ACC112 (cell line): Measurements from ENCODE around the gene CAPN13.
"Not testable (repeated sequence)": the region's sequence is repeated elsewhere in the genome, so short reads cannot be mapped to it uniquely, and the experiment has no call there.

Experiments used
- H2AFZ ChIP-seq: fragments of 200-600 bp; sonication (generic); one replicate; pipeline ENCODE4 v1.6.0; 2017; ENCODE audit warnings: antibody characterized with exemption, low read length; ENCODE audit not compliant: unreplicated experiment
- H3K27ac ChIP-seq: fragments of 200-600 bp; sonication (generic); 2 replicates; pipeline ENCODE4 v1.5.1; 2014; ENCODE audit warnings: low read depth, mild to moderate bottlenecking, antibody characterized with exemption, low read length, moderate library complexity
- H3K27me3 ChIP-seq: fragments of 200-600 bp; sonication (generic); 2 replicates; pipeline ENCODE4 v1.6.1; 2014; ENCODE audit warnings: mild to moderate bottlenecking, antibody characterized with exemption, low read length, moderate library complexity, mixed read lengths; ENCODE audit not compliant: insufficient read depth
- H3K36me3 ChIP-seq: fragments of 200-600 bp; sonication (generic); 2 replicates; pipeline ENCODE4 v1.6.1; 2016; ENCODE audit warnings: mild to moderate bottlenecking, antibody characterized with exemption, low read length, moderate library complexity, mixed read lengths; ENCODE audit not compliant: insufficient read depth
- H3K4me1 ChIP-seq: fragments of 200-600 bp; sonication (generic); one replicate; pipeline ENCODE4 v1.6.1; 2016; ENCODE audit warnings: low read length, mixed read lengths; ENCODE audit not compliant: insufficient read depth, unreplicated experiment, control insufficient read depth
- H3K4me3 ChIP-seq: fragments of 200-600 bp; sonication (generic); 2 replicates; pipeline ENCODE4 v1.5.1; 2014; ENCODE audit warnings: mild to moderate bottlenecking, low read depth, low read length
- H3K79me2 ChIP-seq: fragments of 200-600 bp; sonication (generic); one replicate; pipeline ENCODE4 v1.6.0; 2016; ENCODE audit warnings: low read length; ENCODE audit not compliant: control insufficient read depth, unreplicated experiment, insufficient read depth

The CAPN13 gene

DNA sequence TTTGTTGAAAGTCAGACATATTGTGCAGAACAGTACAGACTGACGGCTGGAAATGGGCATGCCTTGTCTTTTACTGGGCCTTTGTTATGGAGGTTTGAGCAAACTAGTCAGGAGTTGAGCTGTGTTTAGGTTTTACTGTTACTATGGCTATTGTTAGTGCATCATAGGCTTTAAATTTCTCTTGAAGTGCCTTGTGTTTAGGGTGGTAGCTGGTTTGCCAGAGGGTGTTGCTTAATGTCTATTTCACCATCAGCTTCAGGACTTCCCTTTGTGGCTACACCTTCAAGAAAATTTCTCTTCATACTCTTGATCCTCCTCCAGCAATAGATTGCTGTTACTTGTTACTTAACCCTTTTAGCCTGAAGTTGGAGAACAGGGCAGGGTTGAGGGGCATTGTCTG is 104.6 kb downstream of the CAPN13 start:
- Histone ChIP-seq H3K4me1 (no peaks in the 10 kb centered on the region), H3K4me3 (no peak overlapping the region), H3K79me2 (no peaks in the 10 kb centered on the region), H3K36me3 (no peaks in the 10 kb centered on the region), H2AFZ (no peak overlapping the region), H3K27ac (no peak overlapping the region), H3K27me3 (peaks cover 14% of the 10 kb centered on the region; the same call in 1 of the 2 replicates)

DNA sequence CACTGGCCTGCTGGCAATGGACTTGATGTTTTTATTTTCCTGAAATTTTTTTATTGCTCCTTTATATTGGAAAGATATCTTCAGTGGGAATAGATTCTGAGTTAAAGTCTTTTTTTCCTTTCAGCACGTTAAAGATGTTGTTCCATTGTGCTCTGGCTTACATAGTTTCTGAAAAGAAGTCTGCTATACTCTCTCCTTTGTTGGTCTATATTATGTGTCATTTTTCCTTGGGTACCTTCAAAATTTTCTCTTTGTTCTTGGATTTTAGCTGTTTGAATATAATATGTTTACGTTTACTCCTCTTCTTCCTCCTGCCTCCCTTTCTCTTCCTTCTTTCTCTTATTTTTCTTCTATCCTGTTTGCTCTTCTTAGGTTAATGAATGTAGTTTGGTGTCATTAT is 105.5 kb downstream of the CAPN13 start:
- H3K79me2 ChIP-seq = no peaks in the 10 kb centered on the region
- peaks cover 14% of the 10 kb centered on the region; the same call in 1 of the 2 replicates for H3K27me3 ChIP-seq
- H3K4me3 ChIP-seq = no peak overlapping the region
- H3K36me3 ChIP-seq = no peaks in the 10 kb centered on the region
- no peak overlapping the region for H3K27ac ChIP-seq
- no peak overlapping the region for H2AFZ ChIP-seq
- no peaks in the 10 kb centered on the region for H3K4me1 ChIP-seq

DNA sequence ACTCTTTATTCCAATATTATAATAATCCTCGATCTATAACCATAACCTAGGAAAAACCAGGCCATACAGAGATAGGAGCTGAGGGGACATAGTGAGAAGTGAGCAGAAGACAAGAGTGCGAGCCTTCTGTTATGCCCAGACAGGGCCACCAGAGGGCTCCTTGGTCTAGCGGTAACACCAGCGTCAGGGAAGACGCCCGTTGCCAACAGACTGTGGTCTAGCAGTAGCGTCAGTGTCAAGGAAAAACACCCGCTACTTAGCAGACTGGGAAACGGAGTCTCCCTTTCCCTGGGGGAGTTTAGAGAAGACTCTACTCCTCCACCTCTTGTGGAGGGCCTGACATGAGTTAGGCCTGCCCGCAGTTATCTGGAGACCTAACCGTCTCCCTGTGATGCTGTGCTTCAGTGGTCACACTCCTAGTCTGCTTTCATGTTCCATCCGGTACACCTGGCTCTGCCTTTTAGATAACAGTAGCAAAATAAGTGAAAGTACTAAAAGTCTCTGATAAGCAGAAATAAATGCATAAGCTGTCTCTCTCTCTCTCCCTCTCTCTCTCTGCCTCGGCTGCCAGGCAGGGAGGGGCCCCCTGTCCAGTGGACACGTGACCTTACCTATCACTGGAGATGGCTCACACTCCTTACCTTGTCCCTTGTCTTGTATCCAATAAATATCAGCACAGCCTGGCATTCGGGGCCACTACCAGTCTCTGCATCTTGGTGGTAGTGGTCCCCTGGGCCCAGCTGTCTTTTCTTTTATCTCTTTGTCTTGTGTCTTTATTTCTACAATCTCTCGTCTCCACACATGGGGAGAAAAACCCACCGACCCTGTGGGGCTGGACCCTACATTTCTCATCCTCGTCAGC is 109.8 kb downstream of the CAPN13 start:
- H3K79me2 ChIP-seq, H3K36me3 ChIP-seq, H3K27ac ChIP-seq, H3K4me1 ChIP-seq, H2AFZ ChIP-seq, H3K4me3 ChIP-seq: not testable (repeated sequence)
- H3K27me3 ChIP-seq = peaks cover 30% of the 10 kb centered on the region; the same call in 1 of the 2 replicates

DNA sequence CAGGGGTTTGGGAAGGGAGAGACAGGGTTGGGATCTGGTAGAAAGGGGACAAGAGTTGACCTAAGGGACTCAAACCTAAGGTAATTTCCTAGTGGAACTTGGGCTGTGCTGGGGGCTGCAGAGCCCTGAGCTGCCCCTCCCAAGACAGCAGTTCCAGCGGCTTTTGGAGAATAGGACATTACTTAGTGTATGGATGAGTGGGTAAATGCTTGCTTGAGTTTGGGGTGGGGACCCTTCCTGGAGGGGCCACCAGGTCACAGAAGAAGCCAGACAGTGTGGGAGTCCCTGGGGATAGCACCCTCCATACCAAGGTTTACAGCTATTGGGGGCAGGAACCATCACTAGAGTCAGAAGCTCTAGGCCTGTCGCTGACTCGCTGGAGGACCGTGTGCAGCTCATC is 111.5 kb downstream of the CAPN13 start:
- no peak overlapping the region for H2AFZ ChIP-seq
- H3K4me3 ChIP-seq = no peak overlapping the region
- no peak overlapping the region for H3K27ac ChIP-seq
- no peaks in the 10 kb centered on the region for H3K79me2 ChIP-seq
- H3K36me3 ChIP-seq = no peaks in the 10 kb centered on the region
- peaks cover 24% of the 10 kb centered on the region; the same call in 1 of the 2 replicates for H3K27me3 ChIP-seq
- H3K4me1 ChIP-seq = no peaks in the 10 kb centered on the region

DNA sequence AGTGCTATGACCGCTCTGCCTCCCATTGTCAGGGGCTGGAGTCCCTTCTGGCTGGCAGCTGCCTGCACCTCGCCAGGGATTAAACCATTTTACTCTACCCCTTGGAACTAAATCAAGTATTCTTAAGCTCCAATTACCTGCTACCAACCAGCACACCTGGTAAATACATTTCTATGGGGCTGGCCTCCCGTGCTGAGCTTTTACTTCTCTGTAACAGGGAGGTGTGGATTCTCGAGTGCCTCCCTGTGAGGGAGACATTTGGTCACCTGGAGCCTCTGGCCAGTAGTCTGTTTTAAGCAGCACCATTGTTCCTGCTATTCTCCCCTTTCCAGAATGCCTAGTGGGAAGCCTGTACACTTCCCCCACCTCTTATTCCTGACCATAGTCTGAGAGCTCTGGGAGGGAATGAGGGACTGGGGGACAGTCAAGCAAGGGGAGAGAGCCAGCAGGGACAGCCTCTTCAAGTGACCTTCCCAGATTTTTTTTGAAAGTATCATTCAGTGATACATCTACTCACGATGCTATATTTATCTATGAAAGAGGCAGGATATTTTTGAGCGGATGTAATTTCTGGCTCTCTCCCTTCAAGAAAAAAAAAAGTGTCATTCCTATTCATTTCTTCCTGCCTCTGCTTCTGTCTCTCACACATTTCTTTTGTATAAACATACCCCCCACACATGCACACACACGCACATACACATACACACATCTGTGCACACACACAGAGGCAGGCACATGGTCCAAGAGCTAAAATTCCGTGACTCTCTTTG is 112.8 kb downstream of the CAPN13 start:
- H2AFZ ChIP-seq = no peak overlapping the region
- H3K79me2 ChIP-seq = no peaks in the 10 kb centered on the region
- no peak overlapping the region for H3K27ac ChIP-seq
- H3K4me1 ChIP-seq = no peaks in the 10 kb centered on the region
- H3K4me3 ChIP-seq = no peak overlapping the region
- no peaks in the 10 kb centered on the region for H3K36me3 ChIP-seq
- H3K27me3 ChIP-seq = peaks cover 24% of the 10 kb centered on the region; the same call in 1 of the 2 replicates

DNA sequence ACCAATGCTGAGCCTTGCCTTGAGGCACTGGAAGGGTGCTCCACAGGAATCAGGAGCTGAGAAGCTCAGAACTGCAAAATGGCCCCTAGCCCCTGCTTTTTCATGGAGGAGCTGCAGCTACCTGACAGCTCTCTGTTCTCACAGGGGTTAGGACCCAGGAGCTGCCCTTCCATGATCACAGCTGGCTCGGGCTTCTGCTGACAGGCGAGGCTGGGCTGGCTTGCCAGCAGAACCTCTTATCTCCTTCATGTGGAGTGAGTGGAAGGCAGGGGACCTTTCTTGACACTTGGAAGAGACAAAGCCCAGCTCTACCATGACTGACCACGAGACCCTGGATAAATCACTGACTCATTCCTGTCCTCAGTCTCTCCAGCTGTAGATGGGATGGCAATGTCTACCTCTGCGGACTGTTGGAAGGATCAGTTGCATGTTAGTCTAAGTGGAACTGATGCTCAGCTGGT is 113.4 kb downstream of the CAPN13 start:
- Histone ChIP-seq H3K4me1 (no peaks in the 10 kb centered on the region), H3K27me3 (peaks cover 24% of the 10 kb centered on the region; the same call in 1 of the 2 replicates), H3K4me3 (no peak overlapping the region), H3K36me3 (no peaks in the 10 kb centered on the region), H3K79me2 (no peaks in the 10 kb centered on the region), H3K27ac (no peak overlapping the region), H2AFZ (no peak overlapping the region)

DNA sequence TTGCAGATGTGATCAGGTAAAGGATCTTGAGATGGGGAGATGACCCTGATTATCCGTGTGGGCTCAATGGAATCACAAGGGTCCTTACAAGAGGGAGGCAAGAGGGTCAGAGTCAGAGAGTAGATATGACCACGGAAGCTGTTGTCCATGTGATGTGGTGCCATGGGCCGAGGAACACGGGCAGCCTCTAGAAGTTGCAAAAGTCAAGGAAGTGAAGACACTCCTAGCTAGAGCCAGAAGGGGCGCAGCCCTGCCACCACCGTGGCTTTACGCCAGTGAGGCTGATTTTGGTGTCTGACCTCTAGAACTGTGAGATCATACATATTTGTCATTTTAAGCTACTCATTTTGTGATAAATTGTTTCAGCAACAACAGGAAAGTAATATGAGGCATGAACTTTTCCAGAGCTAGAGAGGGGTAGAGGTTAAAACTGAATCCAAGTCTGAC is 114.4 kb downstream of the CAPN13 start:
- H3K36me3 ChIP-seq = no peaks in the 10 kb centered on the region
- no peaks in the 10 kb centered on the region for H3K79me2 ChIP-seq
- H3K4me3 ChIP-seq = no peak overlapping the region
- no peak overlapping the region for H2AFZ ChIP-seq
- H3K27ac ChIP-seq = no peak overlapping the region
- peaks cover 24% of the 10 kb centered on the region; the same call in 1 of the 2 replicates for H3K27me3 ChIP-seq
- no peaks in the 10 kb centered on the region for H3K4me1 ChIP-seq

DNA sequence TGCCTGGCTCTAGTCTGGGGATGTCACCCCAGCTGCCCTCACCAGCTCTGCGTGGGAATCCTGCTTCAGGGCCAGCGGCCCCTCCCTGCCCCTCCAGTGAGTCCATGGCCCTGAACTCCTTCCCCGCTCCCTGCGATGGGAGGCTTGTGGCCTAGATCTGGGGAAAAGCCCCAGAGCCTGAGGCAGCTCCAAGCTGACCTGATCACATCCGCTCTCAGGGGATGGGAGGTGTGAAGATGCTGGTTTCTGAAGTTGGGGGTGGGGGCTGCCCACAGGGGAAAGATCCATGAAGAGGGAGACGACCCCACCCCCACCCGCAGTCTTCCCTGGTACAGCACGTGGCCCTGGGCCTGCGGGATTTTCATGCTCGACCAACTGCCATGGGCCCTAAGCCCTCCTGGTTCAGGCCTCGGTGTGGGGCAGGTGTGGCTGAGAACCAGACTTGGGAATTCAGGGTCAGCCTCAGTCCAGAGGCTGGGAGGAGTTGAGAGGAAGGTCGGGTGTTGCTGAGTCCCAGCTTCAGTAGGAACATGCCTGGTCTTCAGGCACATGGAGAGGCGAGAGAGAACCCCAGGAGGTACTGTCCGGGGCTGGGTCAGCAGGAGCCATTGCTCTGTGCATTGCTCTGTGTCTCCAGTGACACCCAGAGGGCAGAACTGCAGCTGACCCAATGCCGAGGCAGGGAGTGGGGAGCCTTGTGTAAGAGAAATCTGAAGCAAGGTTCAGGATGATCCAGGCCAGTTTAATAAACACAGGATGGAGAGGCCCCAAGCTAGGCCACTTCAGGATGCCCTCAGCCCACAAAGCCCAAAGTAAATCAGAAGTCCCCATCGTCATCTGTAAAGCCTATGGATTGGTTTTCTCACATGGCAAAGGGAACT is 115.1 kb downstream of the CAPN13 start:
- peaks cover 24% of the 10 kb centered on the region; the same call in 1 of the 2 replicates for H3K27me3 ChIP-seq
- H3K4me3 ChIP-seq = no peak overlapping the region
- H3K36me3 ChIP-seq = no peaks in the 10 kb centered on the region
- H3K27ac ChIP-seq = no peak overlapping the region
- H3K79me2 ChIP-seq = no peaks in the 10 kb centered on the region
- H2AFZ ChIP-seq = no peak overlapping the region
- H3K4me1 ChIP-seq = no peaks in the 10 kb centered on the region

DNA sequence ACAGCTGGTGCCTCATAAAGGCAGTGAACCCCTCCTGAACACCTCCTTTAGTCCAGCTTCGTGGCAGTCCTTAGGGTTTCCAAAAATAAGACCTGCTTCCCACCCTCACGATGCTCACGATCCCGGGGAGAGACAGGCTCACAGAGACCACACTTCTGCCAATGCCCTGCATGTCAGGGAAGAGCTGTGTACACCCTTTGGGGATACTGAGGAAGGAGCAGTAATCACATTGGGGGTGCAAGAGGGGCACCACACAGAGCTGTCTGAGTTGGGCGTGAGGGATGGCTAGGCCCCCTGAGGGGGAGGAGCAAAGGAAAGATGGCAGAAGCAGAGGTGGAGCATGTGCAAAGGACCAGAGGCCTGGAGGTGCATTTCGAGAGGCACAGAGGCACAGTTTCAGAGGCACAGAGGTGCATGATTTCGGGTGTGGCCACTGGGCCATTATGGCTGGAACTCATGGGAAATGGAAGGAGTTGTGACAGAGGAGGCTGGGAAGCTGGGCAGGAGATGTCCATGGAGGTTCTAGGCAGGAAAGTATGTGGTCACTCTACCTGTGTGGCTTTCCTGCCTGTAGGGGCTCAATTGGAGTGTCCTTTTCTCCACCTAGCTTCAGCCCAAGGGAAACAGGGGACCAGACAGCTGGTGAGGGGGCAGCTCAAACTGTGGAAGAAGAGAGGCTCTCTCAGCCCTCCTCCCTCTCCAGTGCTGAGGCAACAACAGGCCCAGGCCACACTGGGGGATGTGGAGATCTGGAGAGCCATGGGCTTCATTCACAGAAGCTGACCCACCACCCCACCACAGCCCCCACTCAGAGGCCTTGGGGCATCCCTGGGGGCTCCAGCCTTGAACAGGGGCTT is 115.9 kb downstream of the CAPN13 start:
- Histone ChIP-seq H3K4me1 (no peaks in the 10 kb centered on the region), H3K36me3 (no peaks in the 10 kb centered on the region), H2AFZ (no peak overlapping the region), H3K4me3 (no peak overlapping the region), H3K27ac (no peak overlapping the region), H3K79me2 (no peaks in the 10 kb centered on the region), H3K27me3 (peaks cover 20% of the 10 kb centered on the region; the same call in 1 of the 2 replicates)
